Measurements from ENCODE around the gene LCE3A. TPM values are rescaled to one million over a fixed set of nuclear protein-coding genes. Genes with fewer than 3 reads are reported as not detected.
"Not testable (repeated sequence)": the region's sequence is repeated elsewhere in the genome, so short reads cannot be mapped to it uniquely, and the experiment has no call there.

The LCE3A gene
- total RNA-seq, 4 donors from 2014 or later: not detected

GRCh38 chr1:152580433-152580832, 42.5 kb downstream of the LCE3A start, which contains the start of gene LCE3D:
LCE3D (minus strand) TSS chr1:152580516; CDS start chr1:152579936, 580 bp downstream.
- no peak for TF ChIP-seq CTCF (IDR thresholded peaks at IDR 0.05)
- TF ChIP-seq POLR2A (IDR thresholded peaks at IDR 0.05): no peak
- intact Hi-C loops (cut with DNase I; ENCODE audit: low total_unique reads): no loop called here

GRCh38 chr1:152579526-152579925, 43.4 kb downstream of the LCE3A start:
- H3K9me3 ChIP-seq; H3K4me3 ChIP-seq; intact Hi-C loops (cut with DNase I; ENCODE audit: low total_unique reads); H3K36me3 ChIP-seq; H3K4me1 ChIP-seq; H3K27ac ChIP-seq; H3K27me3 ChIP-seq; DNase-seq: not testable (repeated sequence)

More at GRCh38 chr1:152580433-152580832, 42.5 kb downstream of the LCE3A start, which contains the start of gene LCE3D:
- Histone ChIP-seq H3K36me3 (no peaks in the 10 kb centered on the region), H3K27ac (no peak within 1 kb of the TSS), H3K27me3 (no peaks in the 10 kb centered on the region), H3K9me3 (no peaks in the 10 kb centered on the region), H3K4me1 (no peaks in the 10 kb centered on the region), H3K4me3 (no peak within 1 kb of the TSS)
- no peak for DNase-seq

GRCh38 chr1:152577168-152577567, 45.7 kb downstream of the LCE3A start:
- intact Hi-C loops (cut with DNase I; ENCODE audit: low total_unique reads): no loop called here
- Histone ChIP-seq H3K27ac (no peak overlapping the region), H3K36me3 (no peaks in the 10 kb centered on the region), H3K4me3 (no peak overlapping the region), H3K27me3 (no peaks in the 10 kb centered on the region), H3K9me3 (no peaks in the 10 kb centered on the region), H3K4me1 (no peaks in the 10 kb centered on the region)
- TF ChIP-seq POLR2A (IDR thresholded peaks at IDR 0.05) (no peak), CTCF (IDR thresholded peaks at IDR 0.05) (no peak)
- no peak for DNase-seq

Small RNA genes lying within 50 kb of the gene (small RNA-seq; reads per million reads assigned to genes)
- gene LCE3A: not detected
- gene LCE3B: not detected

Other genes with a start within 250 kb of the LCE3A start
- gene CRNN, start 208.8 kb downstream of the LCE3A start, total RNA-seq: under 1 TPM in 1 of 4 donors, not detected in 3; 0.28 TPM
- not detected for gene LCE5A, start 112.3 kb downstream of the LCE3A start, total RNA-seq
- gene CRCT1, start 108.6 kb downstream of the LCE3A start, total RNA-seq: not detected
- not detected for gene LCE3E, start 56.3 kb downstream of the LCE3A start, total RNA-seq
- gene LCE3D, start 42.6 kb downstream of the LCE3A start, total RNA-seq: not detected
- not detected for gene LCE3C, start 22.9 kb downstream of the LCE3A start, total RNA-seq
- not detected for gene LCE3B, start 9.3 kb downstream of the LCE3A start, total RNA-seq
- not detected for gene LCE2D, start 40.3 kb upstream of the LCE3A start, total RNA-seq
- gene LCE2C, start 52.2 kb upstream of the LCE3A start, total RNA-seq: not detected
- gene LCE2B, start 63.0 kb upstream of the LCE3A start, total RNA-seq: not detected
- gene LCE2A, start 75.2 kb upstream of the LCE3A start, total RNA-seq: not detected
- gene LCE4A, start 85.1 kb upstream of the LCE3A start, total RNA-seq: not detected
- not detected for gene KPRP, start 134.9 kb upstream of the LCE3A start, total RNA-seq
- not detected for gene LCE1F, start 152.0 kb upstream of the LCE3A start, total RNA-seq
- gene LCE1E, start 163.2 kb upstream of the LCE3A start, total RNA-seq: not detected
- not detected for gene LCE1D, start 173.6 kb upstream of the LCE3A start, total RNA-seq
- gene LCE1C, start 183.5 kb upstream of the LCE3A start, total RNA-seq: not detected
- not detected for gene LCE1B, start 188.9 kb upstream of the LCE3A start, total RNA-seq
- gene LCE1A, start 204.4 kb upstream of the LCE3A start, total RNA-seq: not detected
- not detected for gene LCE6A, start 219.8 kb upstream of the LCE3A start, total RNA-seq
- gene LCE7A, start 236.9 kb upstream of the LCE3A start, total RNA-seq: not detected

All from uterus (tissue), 4 donors.